Posterior vena cava (tissue), 2 donors: ENCODE data around the gene RWDD4. TPM values are rescaled to one million over a fixed set of nuclear protein-coding genes. Genes with fewer than 3 reads are reported as not detected.
"Not testable (repeated sequence)": the region's sequence is repeated elsewhere in the genome, so short reads cannot be mapped to it uniquely, and the experiment has no call there.

Experiments
- DNase-seq: peaks from one replicate; pipeline ENCODE4 v3.0.0-alpha.2; 2020; ENCODE audit warnings: low spot score
- intact Hi-C, 2 donors: fragments of 100-400 bp; cut with DNase I; formaldehyde crosslinking; loops; one replicate each; pipeline versions ENCODE4 v1.14.1 to v1.14.2; 2022 to 2023
- total RNA-seq, 2 donors: library from RNA; stranded (reverse); fragmentation: NEBNext Ultra II Directional; extraction: Animal tissue kit (Norgen Biotek cat#: 25700); gene quantifications; one replicate each; pipeline ENCODE4 v1.2.1, GENCODE V29; 2021
- donor health status: DM: yes; HTN: yes; CAD: no.
- donor health status: DM: yes; HTN: yes; CAD: no.

Gene RWDD4
- total RNA-seq, 2 donors from 2014 or later: 16.8 to 18.2 TPM

DNA sequence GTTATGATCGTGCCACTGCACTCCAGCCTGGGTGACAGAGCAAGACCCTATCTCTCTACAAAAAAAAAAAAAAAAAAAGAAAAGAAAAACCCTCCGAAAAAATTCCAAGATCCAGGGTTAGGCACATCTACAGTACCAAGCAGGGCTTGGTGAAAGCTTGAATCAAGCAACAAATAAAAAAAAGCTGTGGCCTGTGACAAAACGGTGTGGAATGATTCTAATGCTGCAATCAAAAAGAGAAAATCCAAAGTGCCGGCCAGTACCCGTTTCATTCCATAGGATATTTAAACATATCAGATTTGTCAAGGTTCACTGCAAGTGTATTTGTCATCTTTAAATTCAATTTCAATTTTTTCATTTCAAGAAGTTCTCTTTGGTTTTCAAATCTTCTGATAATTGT lies 20.5 kb downstream of the RWDD4 start:
- no peak for DNase-seq
- intact Hi-C loops: no loop called here

DNA sequence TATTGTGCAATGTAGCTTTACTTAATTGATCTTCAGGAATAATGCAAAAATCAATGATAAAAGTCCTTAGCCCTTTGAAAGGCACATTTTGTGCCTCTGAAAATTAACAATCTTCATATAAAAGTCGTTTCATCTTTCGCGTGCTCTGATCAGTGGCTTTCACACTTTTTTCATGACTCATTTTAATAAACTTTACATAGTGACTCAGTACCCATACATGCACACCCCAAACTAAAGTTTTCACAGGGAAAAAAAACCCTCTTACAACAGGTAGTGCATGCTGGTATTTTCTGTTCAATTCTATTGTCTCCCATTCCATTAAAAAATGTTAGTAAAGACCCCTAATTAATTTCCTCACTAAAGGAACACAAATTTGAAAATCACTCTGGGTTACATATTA lies 21.5 kb downstream of the RWDD4 start:
- intact Hi-C loops: no loop called here
- no peak for DNase-seq

GRCh38 chr4:183636923-183637322 lies 22.1 kb downstream of the RWDD4 start:
- intact Hi-C loops: no loop called here
- DNase-seq: no peak

DNA sequence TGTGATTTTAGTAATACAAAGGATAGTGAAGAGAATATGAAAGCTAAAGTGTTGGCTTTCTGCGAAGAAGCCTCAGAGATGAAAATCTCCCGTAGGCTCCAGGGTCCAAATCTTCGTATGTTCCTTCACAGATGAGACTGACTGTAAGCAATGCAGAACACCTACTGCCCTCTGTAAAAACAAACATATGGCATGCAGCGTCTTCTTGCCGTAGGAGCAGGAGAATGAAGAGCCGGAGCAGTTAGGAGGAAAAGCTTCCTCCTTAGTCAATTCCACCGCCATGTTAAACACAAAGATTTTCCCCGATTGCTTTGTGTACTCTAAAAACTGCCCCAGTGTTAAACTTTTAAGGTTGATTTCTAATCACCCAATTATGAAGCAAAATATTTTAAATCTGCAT lies 22.5 kb downstream of the RWDD4 start:
- no peak for DNase-seq
- intact Hi-C loops: no loop called here

- DNase-seq: no peak
- intact Hi-C loops: no loop called here
Observed at GRCh38 chr4:183635741-183636140, 23.2 kb downstream of the RWDD4 start.

DNA sequence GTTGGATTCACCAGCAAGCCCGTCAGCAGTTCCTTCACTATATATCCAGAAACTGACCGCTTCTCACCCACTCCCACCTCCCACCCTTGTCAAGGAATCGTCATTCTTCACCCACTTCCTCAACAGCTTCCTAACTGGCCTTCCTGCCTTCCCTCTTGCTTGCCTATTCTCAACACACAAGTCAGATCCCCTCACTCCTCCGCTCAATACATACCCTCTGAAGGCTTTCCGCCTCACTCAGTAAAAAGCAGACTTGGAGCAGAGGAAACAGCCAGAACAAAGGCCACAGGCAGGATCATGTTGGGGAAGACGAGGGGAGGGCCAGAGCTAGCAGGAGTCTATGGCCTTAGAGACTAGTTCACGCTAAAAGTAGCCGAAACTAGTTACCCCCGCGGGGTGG lies 23.7 kb downstream of the RWDD4 start:
- intact Hi-C loops: no loop called here
- DNase-seq: no peak

GRCh38 chr4:183633476-183634400 lies 25.2 kb downstream of the RWDD4 start:
- intact Hi-C loops: no loop called here

DNA sequence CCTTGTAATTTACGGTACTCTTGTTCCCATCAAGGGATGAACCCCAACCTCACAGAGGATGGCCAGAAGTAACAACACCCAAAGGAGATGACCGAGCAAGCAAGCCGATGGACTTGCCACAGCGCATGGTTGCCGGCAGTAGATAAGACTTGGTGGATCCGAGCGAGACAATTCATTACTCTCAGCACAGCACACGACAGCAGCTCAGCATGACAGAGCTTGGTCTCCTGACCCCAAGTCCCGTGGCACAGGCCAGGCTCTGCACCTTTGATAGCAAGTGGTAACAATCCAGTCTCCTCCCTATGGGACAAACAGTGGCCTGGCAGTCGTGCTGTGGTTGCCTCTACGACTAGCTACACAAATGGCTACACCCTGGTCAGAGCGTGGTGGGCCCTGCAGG lies 26.3 kb downstream of the RWDD4 start:
- no peak for DNase-seq
- intact Hi-C loops: no loop called here

More at GRCh38 chr4:183633476-183634400, 25.2 kb downstream of the RWDD4 start:
- DNase-seq: no peak

- DNase-seq: no peak
- intact Hi-C loops: no loop called here
Observed at GRCh38 chr4:183631577-183632198, 27.3 kb downstream of the RWDD4 start.

DNA sequence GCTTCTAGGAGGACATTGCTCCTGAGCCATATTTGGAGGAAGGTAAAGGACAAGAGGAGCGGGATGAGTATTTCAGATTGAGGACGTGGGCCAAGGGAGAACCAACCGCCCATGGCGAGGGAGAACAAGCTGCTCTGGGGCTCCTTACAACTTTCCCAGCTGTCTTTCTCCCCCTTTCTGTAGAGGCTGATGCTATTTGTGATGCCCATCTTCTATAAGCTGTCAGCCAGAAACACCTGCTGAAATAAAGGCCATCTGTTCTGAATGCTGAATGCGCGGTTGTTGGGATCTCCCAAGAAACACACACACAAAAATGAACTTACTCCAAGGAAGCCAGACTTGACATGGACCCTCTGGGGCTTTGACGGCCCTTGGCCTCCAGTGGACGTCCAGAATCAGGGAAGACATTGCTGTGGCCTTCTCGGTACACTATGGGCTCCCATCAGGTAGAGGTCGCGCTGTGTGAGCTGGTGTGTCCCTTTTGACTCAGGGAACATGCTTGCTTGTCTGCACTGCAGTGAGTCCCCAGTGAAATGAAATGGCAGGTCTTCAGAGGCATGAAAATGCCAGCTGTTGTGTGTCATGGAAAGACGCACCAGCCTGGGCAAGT lies 30.9 kb downstream of the RWDD4 start:
- no peak for DNase-seq
- intact Hi-C loops: no loop called here

- intact Hi-C loops, DNase-seq: not testable (repeated sequence)
Observed at GRCh38 chr4:183627286-183627685, 31.7 kb downstream of the RWDD4 start.

- intact Hi-C loops: no loop called here
Observed at GRCh38 chr4:183626168-183626567, 32.8 kb downstream of the RWDD4 start.

DNA sequence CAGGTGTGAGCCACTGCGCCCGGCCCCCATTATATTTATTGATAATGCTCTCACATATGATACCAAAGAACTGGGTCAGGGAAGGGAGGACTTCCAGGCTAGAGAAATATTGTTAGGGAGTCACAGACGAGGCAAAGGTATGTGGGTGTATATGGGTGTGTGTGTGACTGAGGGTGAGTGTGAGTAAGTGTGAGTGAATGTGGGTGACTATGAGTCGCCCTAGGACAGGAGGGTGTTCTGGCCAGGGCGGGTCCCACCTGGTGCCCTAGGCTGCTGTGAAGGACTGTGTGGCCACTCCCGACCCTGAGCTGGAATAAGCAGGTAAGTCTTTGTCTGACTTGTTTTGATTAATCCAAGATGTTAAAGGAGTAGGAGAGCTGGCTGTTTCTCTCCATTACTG lies 34.4 kb downstream of the RWDD4 start:
- intact Hi-C loops: no loop called here

More at GRCh38 chr4:183626168-183626567, 32.8 kb downstream of the RWDD4 start:
- DNase-seq: no peak

GRCh38 chr4:183621875-183622274 lies 37.1 kb downstream of the RWDD4 start:
- no peak for DNase-seq
- intact Hi-C loops: no loop called here

More for the DNA sequence above, 34.4 kb downstream of the RWDD4 start:
- DNase-seq: no peak

- no peak for DNase-seq
- intact Hi-C loops: no loop called here
Observed at GRCh38 chr4:183620421-183620820, 38.6 kb downstream of the RWDD4 start.

DNA sequence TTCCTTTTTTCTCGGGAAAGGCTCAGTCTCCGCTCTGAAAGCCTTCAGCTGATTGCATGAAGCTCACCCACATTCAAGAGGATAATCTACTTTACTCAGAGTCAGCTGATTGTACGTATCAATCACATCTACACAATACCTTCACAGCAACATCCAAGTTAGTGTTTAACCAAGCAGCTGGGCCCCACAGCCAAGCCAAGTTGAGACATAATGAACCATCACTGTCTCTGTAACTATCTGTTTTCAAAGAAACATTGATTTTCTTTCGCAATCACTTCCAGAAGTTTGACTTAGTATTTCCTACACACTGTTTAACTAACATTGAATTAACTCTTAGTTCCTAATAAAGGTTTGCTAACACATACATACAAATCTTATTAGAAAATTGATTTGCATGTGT lies 40.3 kb downstream of the RWDD4 start:
- intact Hi-C loops: no loop called here
- DNase-seq: no peak

DNA sequence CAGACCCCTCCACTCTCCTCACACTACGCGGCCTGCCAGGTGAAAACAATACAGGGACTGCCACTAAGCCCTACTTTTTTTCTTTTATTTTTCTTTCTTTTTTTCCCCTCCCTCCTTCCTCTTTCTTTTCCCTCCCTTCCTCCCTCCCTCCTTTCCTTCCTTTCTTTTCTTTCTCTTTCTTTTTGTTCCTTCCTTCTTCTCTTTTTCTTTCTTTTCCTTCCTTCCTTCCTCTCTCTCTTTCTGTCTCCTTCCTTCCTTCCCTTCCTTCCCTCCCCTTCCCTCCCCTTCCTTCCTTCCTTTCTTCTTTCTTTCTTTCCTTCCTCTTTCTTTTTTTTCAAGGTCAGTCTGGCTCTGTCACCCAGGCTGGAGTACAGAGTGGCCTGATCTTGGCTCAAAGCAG lies 41.9 kb downstream of the RWDD4 start:
- intact Hi-C loops: no loop called here
- no peak for DNase-seq

GRCh38 chr4:183612329-183613250 lies 46.4 kb downstream of the RWDD4 start:
- intact Hi-C loops: no loop called here
- DNase-seq: no peak

- DNase-seq: no peak
- intact Hi-C loops: no loop called here
Observed at GRCh38 chr4:183611210-183611830, 47.7 kb downstream of the RWDD4 start.
